GM12878 (cell line): Measurements from ENCODE around the gene SNED1. TPM values are rescaled to one million over a fixed set of nuclear protein-coding genes. Genes with fewer than 3 reads are reported as not detected.

Source experiments
- ATAC-seq: fragments of 200-7000 bp; cut with Tn5 transposase; 3 replicates; pipeline ENCODE4 v1.9.1; 2020; ENCODE audit warnings: mild to moderate bottlenecking, moderate library complexity
- BruUV-seq: library from RNA; stranded (reverse); fragments of 400-500 nt; replicated peaks from 2 replicates; lab custom pipeline; 2021; lab: Mats Ljungman, UMichigan
- CTCF ChIA-PET: fragments of 300-600 bp; sonication (Branson Sonifier 250); formaldehyde crosslinking; extraction: SDS; loops from one replicate; lab custom pipeline; 2021; ENCODE audit warnings: inconsistent platforms; lab: Yijun Ruan, JAX
- POLR2A ChIA-PET: fragments of 350-600 bp; formaldehyde crosslinking; extraction: SDS; loops from one replicate; lab custom pipeline; 2021; ENCODE audit warnings: inconsistent platforms; lab: Charles Lee
- RAD21 ChIA-PET: fragments of 300-600 bp; sonication (Branson Sonifier 250); formaldehyde crosslinking; loops from one replicate; lab custom pipeline; 2023; ENCODE audit warnings: antibody characterized with exemption; ENCODE audit not compliant: unreplicated experiment; lab: Charles Lee
- SMC1A ChIA-PET: fragments of 300-600 bp; sonication (Branson Sonifier 250); formaldehyde crosslinking; loops from one replicate; lab custom pipeline; 2023; ENCODE audit not compliant: unreplicated experiment, uncharacterized antibody; lab: Charles Lee
- DNase-seq: peaks from one replicate; pipeline ENCODE4 v3.0.0-alpha.2; 2011; ENCODE audit warnings: low read depth, low spot score
- FAIRE-seq: peaks from 3 replicates; lab custom pipeline; 2011; peaks lifted over from hg19 to GRCh38; lab: Jason Lieb, UNC
- H2AFZ ChIP-seq: 2 replicates; pipeline ENCODE4 v1.6.0; 2011; ENCODE audit warnings: low read depth, low read length, control low read depth; ENCODE audit not compliant: control insufficient read depth
- H3K27ac ChIP-seq: 2 replicates; pipeline ENCODE4 v1.5.1; 2011; ENCODE audit warnings: control low read depth; ENCODE audit not compliant: control insufficient read depth, insufficient read depth
- H3K27me3 ChIP-seq, 2 experiments: replicated peaks in 1 of 2; 2 replicates each; pipeline versions ENCODE4 v1.6.0 to v1.6.1; 2011; ENCODE audit warnings: low read length in 1 of 2; ENCODE audit not compliant: control insufficient read depth in 2 of 2, insufficient read depth in 2 of 2
- H3K36me3 ChIP-seq, 2 experiments: 2 replicates each; pipeline ENCODE4 v1.5.1; 2011; ENCODE audit warnings: low read length in 1 of 2; ENCODE audit not compliant: control insufficient read depth in 2 of 2, insufficient read depth in 2 of 2
- H3K4me1 ChIP-seq: 2 replicates; pipeline ENCODE4 v1.6.1; 2011; ENCODE audit warnings: mild to moderate bottlenecking, low read length, moderate library complexity, mixed read lengths; ENCODE audit not compliant: control insufficient read depth, insufficient read depth
- H3K4me2 ChIP-seq: 2 replicates; pipeline ENCODE4 v1.6.0; 2011; ENCODE audit warnings: control low read depth; ENCODE audit not compliant: control insufficient read depth, insufficient read depth
- H3K4me3 ChIP-seq: fragments of 200-600 bp; sonication (generic); 2 replicates; pipeline ENCODE4 v1.5.1; 2016
- H3K79me2 ChIP-seq: 2 replicates; pipeline ENCODE4 v1.6.0; 2011; ENCODE audit warnings: low read length; ENCODE audit not compliant: control insufficient read depth, insufficient read depth
- H3K9ac ChIP-seq: 2 replicates; pipeline ENCODE4 v1.8.0; 2011; ENCODE audit warnings: low read length, control low read depth, mixed read lengths; ENCODE audit not compliant: control insufficient read depth, insufficient read depth
- H3K9me3 ChIP-seq: replicated peaks from 3 replicates; pipeline ENCODE4 v1.5.1; 2011; ENCODE audit warnings: mild to moderate bottlenecking, low read length; ENCODE audit not compliant: control insufficient read depth, insufficient read depth
- H4K20me1 ChIP-seq: 2 replicates; pipeline ENCODE4 v1.6.0; 2011; ENCODE audit not compliant: control insufficient read depth, insufficient read depth
- IKZF1 ChIP-seq: fragments of 450-650 bp; conservative IDR thresholded peaks from 2 replicates; pipeline ENCODE4 v1.6.1; 2017; ENCODE audit warnings: antibody characterized with exemption, mild to moderate bottlenecking
- LARP7 ChIP-seq: fragments of 450-650 bp; IDR thresholded peaks from 2 replicates; pipeline ENCODE4 v1.6.1; 2017; ENCODE audit warnings: mild to moderate bottlenecking
- RAD21 ChIP-seq: IDR thresholded peaks from 2 replicates; pipeline ENCODE4 v1.6.1; 2011; ENCODE audit warnings: mild to moderate bottlenecking, low read depth, low read length, moderate library complexity; ENCODE audit not compliant: insufficient read depth
- SMC3 ChIP-seq: IDR thresholded peaks from 2 replicates; pipeline ENCODE4 v1.6.1; 2011; ENCODE audit warnings: low read length, improper control_type of control experiment, borderline replicate concordance
- ZNF622 ChIP-seq: fragments of 450-650 bp; IDR thresholded peaks from 2 replicates; pipeline ENCODE4 v1.6.1; 2017; ENCODE audit warnings: mild to moderate bottlenecking, inconsistent platforms
- WGBS: methylation state at CpG from one replicate; pipeline ENCODE4 v1.1.6; 2016; ENCODE audit warnings: low lambda C conversion rate; ENCODE audit not compliant: insufficient replicate concordance, insufficient coverage; ENCODE audit errors: missing lambda C conversion rate; 5-methylcytosine and 5-hydroxymethylcytosine counted together
- in situ Hi-C: fragments of 300-500 bp; cut with MboI; formaldehyde crosslinking; loops from 9 replicates; pipeline ENCODE4 v1.14.3; 2018; ENCODE audit warnings: mixed read lengths
- intact Hi-C: fragments of 100-400 bp; cut with micrococcal nuclease; formaldehyde crosslinking; loops from one replicate; pipeline ENCODE4 v1.14.2; 2022; ENCODE audit not compliant: unreplicated experiment
- polyA plus RNA-seq, 11 experiments: library from polyadenylated mRNA; depleted of rRNA in 4 of 11; unstranded in 6 of 11; stranded (reverse) in 5 of 11; fragments of >200 nt; fragmentation: Nextera tagmentation in 4 of 11; fragmentation: Illumina TruSeq in 1 of 11; extraction: Ambion mirVana in 4 of 11; extraction: Trizol in 1 of 11; gene quantifications; 1 replicate in 1 of 11; 2 replicates in 10 of 11; pipeline versions ENCODE4 v1.2.1 to v1.2.3, GENCODE V29; 2011 to 2016; ENCODE audit warnings: inconsistent platforms in 2 of 11, missing spikeins in 2 of 11, low read depth in 1 of 11
- total RNA-seq, 4 experiments: library from RNA; depleted of rRNA in 3 of 4; stranded (reverse); fragments of >200 nt in 3 of 4; fragmentation: Illumina TruSeq in 1 of 4; extraction: Trizol in 1 of 4; gene quantifications; 2 replicates each; pipeline versions ENCODE4 v1.2.1 to v1.2.3, GENCODE V29; 2013 to 2021
- TF ChIP-seq, protein P1 (sequence below), 3 experiments: IDR thresholded peaks in 2 of 3; conservative IDR thresholded peaks in 1 of 3; 2 replicates each; pipeline ENCODE4 v1.5.1; 2011; ENCODE audit warnings: low read depth in 3 of 3, low read length in 3 of 3, mild to moderate bottlenecking in 3 of 3, control low read depth in 2 of 3, moderate library complexity in 2 of 3, inconsistent platforms in 1 of 3, mixed read lengths in 1 of 3; ENCODE audit not compliant: control insufficient read depth in 2 of 3, insufficient read depth in 1 of 3; ENCODE audit errors: extremely low read depth in 1 of 3

The SNED1 gene
- total and polyA plus RNA-seq, 10 of the 15 experiments (the other 5 are each of a cell fraction or from before 2014, with no cell fraction given): 0.05 to 8.4 (median 3.0) TPM

DNA sequence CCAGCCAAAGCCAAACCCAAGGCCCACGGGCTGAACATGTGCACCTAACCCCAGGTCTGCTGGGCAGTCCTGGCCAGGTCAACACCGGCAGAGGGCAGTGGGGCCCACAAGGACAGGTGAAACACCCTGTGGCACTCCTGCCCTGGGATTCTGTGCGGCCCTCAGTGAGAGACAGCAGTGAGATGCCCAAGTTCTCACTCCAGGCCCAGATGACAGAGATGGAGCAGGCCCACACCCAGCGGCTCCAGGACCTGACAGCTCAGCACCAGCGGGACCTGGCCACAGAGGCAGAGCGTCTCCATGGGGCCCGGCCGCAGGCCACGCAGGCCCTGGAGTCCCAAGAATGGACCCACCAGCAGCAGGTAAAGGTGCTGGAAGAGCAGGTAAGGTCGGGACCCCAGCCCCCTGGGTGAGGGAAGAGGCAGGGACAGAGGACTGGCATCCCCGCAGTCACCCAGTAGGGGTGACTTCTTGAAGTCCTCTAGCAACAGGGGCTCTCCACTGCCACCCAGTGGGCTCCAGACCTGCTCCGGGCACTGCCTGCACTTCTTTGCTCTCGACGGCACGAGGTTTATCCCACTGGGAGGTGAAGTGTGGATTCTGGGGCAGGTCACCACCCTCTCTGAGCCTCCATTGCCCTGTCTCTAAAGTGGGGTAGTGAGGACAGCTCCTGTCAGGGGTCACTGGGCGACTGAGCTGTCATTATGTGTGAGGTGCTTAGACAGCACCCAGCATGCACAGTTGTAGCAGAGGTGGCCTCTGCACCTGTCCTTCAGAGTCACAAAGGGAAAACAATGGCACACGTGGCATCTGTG is 8.8 kb upstream of the SNED1 start:
- no peak for FAIRE-seq
- TF ChIP-seq, protein P1, sequence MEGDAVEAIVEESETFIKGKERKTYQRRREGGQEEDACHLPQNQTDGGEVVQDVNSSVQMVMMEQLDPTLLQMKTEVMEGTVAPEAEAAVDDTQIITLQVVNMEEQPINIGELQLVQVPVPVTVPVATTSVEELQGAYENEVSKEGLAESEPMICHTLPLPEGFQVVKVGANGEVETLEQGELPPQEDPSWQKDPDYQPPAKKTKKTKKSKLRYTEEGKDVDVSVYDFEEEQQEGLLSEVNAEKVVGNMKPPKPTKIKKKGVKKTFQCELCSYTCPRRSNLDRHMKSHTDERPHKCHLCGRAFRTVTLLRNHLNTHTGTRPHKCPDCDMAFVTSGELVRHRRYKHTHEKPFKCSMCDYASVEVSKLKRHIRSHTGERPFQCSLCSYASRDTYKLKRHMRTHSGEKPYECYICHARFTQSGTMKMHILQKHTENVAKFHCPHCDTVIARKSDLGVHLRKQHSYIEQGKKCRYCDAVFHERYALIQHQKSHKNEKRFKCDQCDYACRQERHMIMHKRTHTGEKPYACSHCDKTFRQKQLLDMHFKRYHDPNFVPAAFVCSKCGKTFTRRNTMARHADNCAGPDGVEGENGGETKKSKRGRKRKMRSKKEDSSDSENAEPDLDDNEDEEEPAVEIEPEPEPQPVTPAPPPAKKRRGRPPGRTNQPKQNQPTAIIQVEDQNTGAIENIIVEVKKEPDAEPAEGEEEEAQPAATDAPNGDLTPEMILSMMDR (IDR thresholded peaks at IDR 0.05 in 2 of 3, conservative IDR thresholded peaks at IDR 0.05 in 1 of 3; ENCODE audit: control insufficient read depth in 2 of 3, extremely low read depth in 1 of 3, insufficient read depth in 1 of 3, low read depth in 3 of 3, low read length in 3 of 3): peak; percentile 47 to 64 (median 48)
- 0 out of 2 replicates have a peak, but pooled peaks have one; percentile 23 for TF ChIP-seq IKZF1
- no peak for TF ChIP-seq ZNF622
- no peak for TF ChIP-seq LARP7
- TF ChIP-seq RAD21: 0 out of 2 replicates have a peak, but pooled peaks have one; percentile 7
- TF ChIP-seq SMC3: peak; percentile 35; the same call in 1 of the 2 replicates
- H4K20me1 ChIP-seq: no peaks in the 10 kb centered on the region
- intact Hi-C loops: loop anchor here (2.0 kb wide), 1 partner anchor 75 kb away; no protein-coding TSS in a partner anchor
- H3K4me3 ChIP-seq: no peak overlapping the region
- H2AFZ ChIP-seq: no peak overlapping the region
- peak; percentile 88 for ATAC-seq
- H3K79me2 ChIP-seq: no peaks in the 10 kb centered on the region
- POLR2A ChIA-PET: no interaction called here
- no peak overlapping the region for H3K9ac ChIP-seq
- 44% methylated on average over 17 of the region's 17 CpGs for WGBS
- SMC1A ChIA-PET: no interaction called here
- DNase-seq: no peak
- H3K4me2 ChIP-seq: no peak overlapping the region
- CTCF ChIA-PET: no interaction called here
- H3K4me1 ChIP-seq: peaks cover 13% of the 10 kb centered on the region
- RAD21 ChIA-PET: no interaction called here
- no peaks in the 10 kb centered on the region for H3K27me3 ChIP-seq
- H3K27ac ChIP-seq: no peak overlapping the region
- no peaks in the 10 kb centered on the region for H3K9me3 ChIP-seq
- no TSS peak for BruUV-seq
- H3K36me3 ChIP-seq: no peaks in the 10 kb centered on the region
- in situ Hi-C loops: no loop called here
